ENCODE data around the gene APOBEC2.
"Not testable (repeated sequence)": the region's sequence is repeated elsewhere in the genome, so short reads cannot be mapped to it uniquely, and the experiment has no call there.

Gene APOBEC2

GRCh38 chr6:41053041-41053440 is at the start of gene APOBEC2:
APOBEC2 (plus strand) TSS chr6:41053202; CDS start chr6:41053348, 146 bp downstream.
- no peak for DNase-seq

- DNase-seq, result peak; percentile 73
Observed at GRCh38 chr6:41006217-41006616, 46.8 kb upstream of the APOBEC2 start.

GRCh38 chr6:41006980-41007379 is 46.0 kb upstream of the APOBEC2 start:
- not testable (repeated sequence) for DNase-seq

- DNase-seq, result no peak
Observed at GRCh38 chr6:41008011-41008410, 45.0 kb upstream of the APOBEC2 start.

GRCh38 chr6:41009669-41010068 is 43.3 kb upstream of the APOBEC2 start:
- no peak for DNase-seq

GRCh38 chr6:41011673-41012072 is 41.3 kb upstream of the APOBEC2 start:
- DNase-seq, result no peak

- no peak for DNase-seq
Observed at GRCh38 chr6:41013466-41014153, 39.4 kb upstream of the APOBEC2 start.

GRCh38 chr6:41014780-41015179 is 38.2 kb upstream of the APOBEC2 start:
- DNase-seq, result no peak

GRCh38 chr6:41015860-41016259 is 37.1 kb upstream of the APOBEC2 start:
- not testable (repeated sequence) for DNase-seq

- DNase-seq, result no peak
Observed at GRCh38 chr6:41017663-41018062, 35.3 kb upstream of the APOBEC2 start.

- no peak for DNase-seq
Observed at GRCh38 chr6:41021832-41022231, 31.2 kb upstream of the APOBEC2 start.

- DNase-seq, result no peak
Observed at GRCh38 chr6:41022294-41022693, 30.7 kb upstream of the APOBEC2 start.

- DNase-seq, result no peak
Observed at GRCh38 chr6:41023114-41023513, 29.9 kb upstream of the APOBEC2 start.

- no peak for DNase-seq
Observed at GRCh38 chr6:41025966-41026530, 27.0 kb upstream of the APOBEC2 start.

GRCh38 chr6:41027241-41027640 is 25.8 kb upstream of the APOBEC2 start:
- DNase-seq, result no peak

- DNase-seq, result peak; percentile 71
Observed at GRCh38 chr6:41027799-41028560, 25.0 kb upstream of the APOBEC2 start.

GRCh38 chr6:41028561-41029412 is 24.2 kb upstream of the APOBEC2 start:
- DNase-seq, result no peak

- DNase-seq, result no peak
Observed at GRCh38 chr6:41032830-41033229, 20.2 kb upstream of the APOBEC2 start.

- DNase-seq, result no peak
Observed at GRCh38 chr6:41033776-41034175, 19.2 kb upstream of the APOBEC2 start.

- DNase-seq, result no peak
Observed at GRCh38 chr6:41036186-41036585, 16.8 kb upstream of the APOBEC2 start.

GRCh38 chr6:41036601-41037000 is 16.4 kb upstream of the APOBEC2 start:
- DNase-seq, result no peak

- no peak for DNase-seq
Observed at GRCh38 chr6:41037107-41037900, 15.7 kb upstream of the APOBEC2 start.
